ENCODE data around the gene LRR1. TPM values are rescaled to one million over a fixed set of nuclear protein-coding genes. Genes with fewer than 3 reads are reported as not detected.
A peak's percentile ranks its signal among the peaks of the same experiment; 100 is the strongest.

Gene LRR1
- total and polyA plus RNA-seq, 9 of the 15 experiments (the other 6 are each of a cell fraction or from before 2014, with no cell fraction given) = 26.5 to 58.1 (median 31.8) TPM

- TF ChIP-seq CBX3 (IDR thresholded peaks at IDR 0.05; ENCODE audit: borderline replicate concordance in 1 of 2, low read length in 2 of 2) (peak in 1 of 2 experiments; percentile 69; a peak in 2 of 3 replicates), ARID3A (IDR thresholded peaks at IDR 0.05; ENCODE audit: borderline replicate concordance, low read depth, low read length) (peak; percentile 95), ZNF24 (IDR thresholded peaks at IDR 0.05) (no peak; the same call in 1 of the 2 replicates), HDAC2 (IDR thresholded peaks at IDR 0.05) (peak; percentile 79), SRSF3 (IDR thresholded peaks at IDR 0.05; ENCODE audit: insufficient read depth, low read length) (no peak), HEY1 (CRISPR knock-in tag; IDR thresholded peaks at IDR 0.05; ENCODE audit: borderline replicate concordance) (no peak), CHAMP1 (IDR thresholded peaks at IDR 0.05) (peak; percentile 77), TFE3 (CRISPR knock-in tag; IDR thresholded peaks at IDR 0.05) (0 out of 2 replicates have a peak, but pooled peaks have one; percentile 9), MYBL2 (IDR thresholded peaks at IDR 0.05; ENCODE audit: low read depth) (peak; percentile 70), MYBL2 (CRISPR knock-in tag; IDR thresholded peaks at IDR 0.05; ENCODE audit: borderline replicate concordance) (no peak), NCOR1 (IDR thresholded peaks at IDR 0.05) (no peak; the same call in 1 of the 2 replicates), ZNF217 (CRISPR knock-in tag; IDR thresholded peaks at IDR 0.05) (no peak), CC2D1A (IDR thresholded peaks at IDR 0.05) (0 out of 2 replicates have a peak, but pooled peaks have one; percentile 63), POLR3A (IDR thresholded peaks at IDR 0.05; ENCODE audit: borderline replicate concordance, extremely low read depth, insufficient read depth, insufficient read length) (peak; percentile 83), ADNP (tag; IDR thresholded peaks at IDR 0.05) (peak; percentile 97)
Observed at GRCh38 chr14:49586673-49587460, 11.9 kb upstream of the LRR1 start (continued).

Measured in K562 (cell line).